IMR-90 (cell line): Measurements from ENCODE around the gene ASTN2.

Source experiments
- MXI1 ChIP-seq: IDR thresholded peaks from 2 replicates; pipeline ENCODE4 v1.6.1; 2012; ENCODE audit warnings: low read depth, mild to moderate bottlenecking, low read length, moderate library complexity, borderline replicate concordance
- POLR2A ChIP-seq: IDR thresholded peaks from 2 replicates; pipeline ENCODE4 v1.6.1; 2012; ENCODE audit warnings: mild to moderate bottlenecking, low read depth, low read length
- RAD21 ChIP-seq: IDR thresholded peaks from 2 replicates; pipeline ENCODE4 v1.6.1; 2012; ENCODE audit warnings: low read length, improper control_type of control experiment
- TF ChIP-seq, protein P1 (sequence below): conservative IDR thresholded peaks from 2 replicates; pipeline ENCODE4 v1.5.1; 2012; ENCODE audit warnings: mild to moderate bottlenecking, low read depth, low read length, improper control_type of control experiment

GRCh38 chr9:116616304-116616914 is 798.4 kb downstream of the ASTN2 start:
- TF ChIP-seq, protein P1, sequence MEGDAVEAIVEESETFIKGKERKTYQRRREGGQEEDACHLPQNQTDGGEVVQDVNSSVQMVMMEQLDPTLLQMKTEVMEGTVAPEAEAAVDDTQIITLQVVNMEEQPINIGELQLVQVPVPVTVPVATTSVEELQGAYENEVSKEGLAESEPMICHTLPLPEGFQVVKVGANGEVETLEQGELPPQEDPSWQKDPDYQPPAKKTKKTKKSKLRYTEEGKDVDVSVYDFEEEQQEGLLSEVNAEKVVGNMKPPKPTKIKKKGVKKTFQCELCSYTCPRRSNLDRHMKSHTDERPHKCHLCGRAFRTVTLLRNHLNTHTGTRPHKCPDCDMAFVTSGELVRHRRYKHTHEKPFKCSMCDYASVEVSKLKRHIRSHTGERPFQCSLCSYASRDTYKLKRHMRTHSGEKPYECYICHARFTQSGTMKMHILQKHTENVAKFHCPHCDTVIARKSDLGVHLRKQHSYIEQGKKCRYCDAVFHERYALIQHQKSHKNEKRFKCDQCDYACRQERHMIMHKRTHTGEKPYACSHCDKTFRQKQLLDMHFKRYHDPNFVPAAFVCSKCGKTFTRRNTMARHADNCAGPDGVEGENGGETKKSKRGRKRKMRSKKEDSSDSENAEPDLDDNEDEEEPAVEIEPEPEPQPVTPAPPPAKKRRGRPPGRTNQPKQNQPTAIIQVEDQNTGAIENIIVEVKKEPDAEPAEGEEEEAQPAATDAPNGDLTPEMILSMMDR: no peak
- no peak for TF ChIP-seq RAD21
- TF ChIP-seq POLR2A: no peak
- TF ChIP-seq MXI1: no peak
